PC-9 (cell line): Measurements from ENCODE around the gene SIAH3.

Experiments
- EZH2 ChIP-seq: fragments of 200-600 bp; sonication (generic); IDR thresholded peaks from 2 replicates; pipeline ENCODE4 v1.8.0; 2017; ENCODE audit warnings: antibody characterized with exemption, low read depth
- TF ChIP-seq, protein P1 (sequence below): fragments of 200-600 bp; sonication (generic); conservative IDR thresholded peaks from 2 replicates; pipeline ENCODE4 v1.6.1; 2017; ENCODE audit warnings: mixed run types, antibody characterized with exemption, mild to moderate bottlenecking, moderate library complexity

DNA sequence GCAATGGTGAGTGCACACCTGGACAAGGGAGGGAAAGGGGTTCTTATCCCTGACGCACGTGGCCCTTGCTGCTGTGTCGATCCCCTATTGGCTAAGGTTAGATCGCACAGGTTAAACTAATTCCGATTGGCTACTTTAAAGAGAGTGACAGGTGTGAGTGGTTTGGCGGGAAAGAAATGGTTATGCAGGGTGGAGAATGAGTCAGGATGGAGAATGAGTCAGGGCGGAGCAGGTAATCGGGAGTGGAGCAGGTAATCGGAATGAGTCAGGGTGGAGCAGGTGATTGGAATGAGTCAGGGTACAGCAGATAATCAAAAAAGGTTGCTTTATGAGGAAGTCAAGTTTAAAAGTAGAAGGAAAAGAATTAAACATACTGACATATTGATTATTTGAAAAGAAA, 24.4 kb upstream of the SIAH3 start:
- TF ChIP-seq, protein P1, sequence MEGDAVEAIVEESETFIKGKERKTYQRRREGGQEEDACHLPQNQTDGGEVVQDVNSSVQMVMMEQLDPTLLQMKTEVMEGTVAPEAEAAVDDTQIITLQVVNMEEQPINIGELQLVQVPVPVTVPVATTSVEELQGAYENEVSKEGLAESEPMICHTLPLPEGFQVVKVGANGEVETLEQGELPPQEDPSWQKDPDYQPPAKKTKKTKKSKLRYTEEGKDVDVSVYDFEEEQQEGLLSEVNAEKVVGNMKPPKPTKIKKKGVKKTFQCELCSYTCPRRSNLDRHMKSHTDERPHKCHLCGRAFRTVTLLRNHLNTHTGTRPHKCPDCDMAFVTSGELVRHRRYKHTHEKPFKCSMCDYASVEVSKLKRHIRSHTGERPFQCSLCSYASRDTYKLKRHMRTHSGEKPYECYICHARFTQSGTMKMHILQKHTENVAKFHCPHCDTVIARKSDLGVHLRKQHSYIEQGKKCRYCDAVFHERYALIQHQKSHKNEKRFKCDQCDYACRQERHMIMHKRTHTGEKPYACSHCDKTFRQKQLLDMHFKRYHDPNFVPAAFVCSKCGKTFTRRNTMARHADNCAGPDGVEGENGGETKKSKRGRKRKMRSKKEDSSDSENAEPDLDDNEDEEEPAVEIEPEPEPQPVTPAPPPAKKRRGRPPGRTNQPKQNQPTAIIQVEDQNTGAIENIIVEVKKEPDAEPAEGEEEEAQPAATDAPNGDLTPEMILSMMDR = no peak
- no peak for TF ChIP-seq EZH2
